ENCODE results near the gene RASD1.
"Not testable (repeated sequence)": the region's sequence is repeated elsewhere in the genome, so short reads cannot be mapped to it uniquely, and the experiment has no call there.

RASD1 gene

DNA sequence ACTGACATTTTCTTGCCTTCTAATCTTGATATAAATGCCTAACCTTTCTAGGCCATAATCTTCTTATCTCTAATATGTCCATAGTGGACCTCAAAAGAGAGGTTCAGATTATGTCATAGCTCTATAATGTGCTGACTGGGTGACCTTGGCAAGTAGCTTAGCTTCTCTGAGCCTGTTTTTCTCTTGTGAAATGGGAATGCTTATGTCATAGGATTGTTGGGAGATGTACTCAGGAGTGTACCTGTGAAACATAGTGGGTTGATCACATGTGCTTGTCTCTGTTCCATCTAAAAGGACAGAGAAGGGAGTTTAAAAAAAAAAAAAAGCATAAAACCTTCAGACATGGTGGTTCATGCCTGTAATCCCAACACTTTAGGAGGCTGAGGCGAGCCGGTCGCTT is 17.0 kb downstream of the RASD1 start:
- no peak for DNase-seq (ENCODE audit: low read depth in 4 of 4, low spot score in 1 of 4)

DNA sequence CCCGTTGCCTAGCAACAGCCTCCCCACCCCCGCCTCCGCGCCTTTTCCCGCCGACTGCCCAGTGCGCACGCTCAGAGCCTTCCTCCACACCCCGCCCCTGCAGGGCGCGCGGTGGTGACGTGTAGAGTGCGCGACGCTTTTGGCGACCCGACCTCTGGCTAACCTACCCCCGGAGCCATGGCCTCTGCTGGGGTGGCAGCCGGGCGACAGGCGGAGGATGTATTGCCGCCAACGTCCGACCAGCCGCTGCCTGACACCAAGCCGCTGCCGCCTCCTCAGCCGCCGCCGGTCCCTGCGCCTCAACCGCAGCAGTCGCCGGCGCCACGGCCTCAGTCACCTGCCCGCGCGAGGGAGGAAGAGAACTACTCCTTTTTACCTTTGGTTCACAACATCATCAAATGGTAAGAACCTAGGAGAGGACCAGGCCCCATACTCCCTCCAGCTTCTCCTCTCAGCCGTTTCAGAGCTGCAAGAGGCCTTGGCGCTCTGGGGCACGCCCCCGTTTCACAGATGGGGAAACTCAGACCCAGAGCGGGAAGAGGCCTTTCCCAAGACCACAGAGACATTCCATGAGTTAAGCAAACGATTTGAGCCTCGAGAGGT is 19.2 kb downstream of the RASD1 start, which contains the start of gene MED9:
MED9 (plus strand) TSS at position 136 of the 603 bp plus-strand sequence; CDS start at position 178, 42 bp downstream.
- DNase-seq (ENCODE audit: low read depth in 4 of 4, low spot score in 1 of 4), result peak; percentile 86 to 96 (median 92)

DNA sequence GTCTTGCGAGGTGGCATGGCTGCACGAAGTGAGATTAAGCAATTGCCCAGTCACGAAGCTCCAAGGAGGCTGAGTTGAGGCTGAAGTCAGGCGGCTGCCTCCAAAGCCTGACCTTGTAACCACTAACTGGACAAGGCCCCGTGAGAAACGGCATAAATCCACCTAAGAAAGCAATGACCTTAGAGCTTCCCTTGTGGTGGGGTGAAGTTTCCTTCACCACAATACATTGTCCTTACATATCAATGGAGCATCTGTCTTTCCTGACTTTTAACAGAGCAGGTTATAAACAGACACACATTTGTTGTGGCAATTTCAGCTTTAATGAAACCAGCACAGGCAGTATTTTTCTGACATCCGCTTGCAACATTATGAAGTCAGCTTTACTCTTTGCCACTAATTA is 21.9 kb downstream of the RASD1 start:
- no peak for DNase-seq (ENCODE audit: low read depth in 4 of 4, low spot score in 1 of 4)

DNA sequence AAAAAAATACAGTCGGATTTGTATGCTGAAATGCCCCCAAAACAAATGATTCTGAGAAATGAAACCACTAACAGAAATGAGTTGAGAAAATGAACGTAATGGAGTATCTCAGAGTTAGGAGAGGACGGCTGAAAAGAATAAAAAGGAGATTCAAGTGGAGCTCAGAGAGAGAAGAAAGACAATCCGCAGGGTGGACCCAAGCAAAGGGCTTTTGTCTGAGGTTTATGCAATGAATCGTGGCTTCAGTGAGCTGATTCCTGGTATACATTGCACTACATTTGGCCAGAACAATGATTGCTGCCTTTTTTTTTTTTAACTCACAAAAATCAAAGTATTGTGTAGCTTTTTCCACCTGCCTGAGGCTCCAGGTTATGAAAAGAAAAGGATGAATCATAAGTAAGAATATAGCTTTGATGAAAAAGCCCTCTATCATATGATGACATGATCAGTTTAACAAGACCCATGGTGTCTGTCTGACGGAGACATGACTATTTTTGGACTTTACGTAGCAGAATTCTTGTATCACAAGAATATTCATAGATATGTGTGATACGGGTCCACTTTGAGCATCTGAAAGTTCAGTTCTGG is 23.8 kb downstream of the RASD1 start:
- no peak for DNase-seq (ENCODE audit: low read depth in 4 of 4, low spot score in 1 of 4)

DNA sequence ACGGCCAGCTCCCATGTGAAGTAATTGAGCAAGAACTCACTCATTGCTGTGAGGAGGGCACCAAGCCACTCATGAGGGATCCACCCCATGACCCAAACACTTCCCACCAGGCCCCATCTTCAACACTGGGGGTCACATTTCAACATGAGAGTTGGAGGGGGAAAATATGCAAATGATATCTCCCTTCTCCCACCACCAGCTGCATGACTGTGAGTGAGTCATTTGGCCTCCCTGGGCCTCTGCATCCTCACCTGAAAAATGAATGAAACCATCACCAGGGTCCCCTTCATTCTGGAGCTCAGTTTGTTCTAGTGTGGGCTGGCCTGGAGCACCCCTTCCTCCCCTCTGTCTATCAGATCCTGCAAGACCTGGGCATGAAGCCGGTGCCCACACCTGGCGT is 26.2 kb downstream of the RASD1 start:
- no peak for DNase-seq (ENCODE audit: low read depth in 4 of 4, low spot score in 1 of 4)

DNA sequence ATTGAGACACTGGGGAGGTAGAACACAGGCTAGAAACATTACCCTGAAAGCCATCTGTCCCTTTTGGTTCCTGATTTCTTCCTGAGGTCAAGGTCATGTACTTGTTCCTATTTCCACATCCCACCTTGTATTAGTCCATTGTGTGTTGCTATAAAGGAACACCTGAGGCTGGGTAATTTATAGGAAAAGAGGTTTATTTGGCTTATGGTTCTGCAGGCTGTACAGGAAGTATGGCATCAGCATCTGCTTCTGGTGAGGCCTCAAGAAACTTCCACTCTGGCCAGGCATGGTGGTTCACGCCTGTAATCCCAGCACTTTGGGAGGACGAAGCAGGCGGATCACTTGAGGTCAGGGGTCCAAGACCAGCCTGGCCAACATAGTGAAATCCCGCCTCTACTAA is 26.8 kb downstream of the RASD1 start:
- DNase-seq (ENCODE audit: low read depth in 4 of 4, low spot score in 1 of 4), result no peak

DNA sequence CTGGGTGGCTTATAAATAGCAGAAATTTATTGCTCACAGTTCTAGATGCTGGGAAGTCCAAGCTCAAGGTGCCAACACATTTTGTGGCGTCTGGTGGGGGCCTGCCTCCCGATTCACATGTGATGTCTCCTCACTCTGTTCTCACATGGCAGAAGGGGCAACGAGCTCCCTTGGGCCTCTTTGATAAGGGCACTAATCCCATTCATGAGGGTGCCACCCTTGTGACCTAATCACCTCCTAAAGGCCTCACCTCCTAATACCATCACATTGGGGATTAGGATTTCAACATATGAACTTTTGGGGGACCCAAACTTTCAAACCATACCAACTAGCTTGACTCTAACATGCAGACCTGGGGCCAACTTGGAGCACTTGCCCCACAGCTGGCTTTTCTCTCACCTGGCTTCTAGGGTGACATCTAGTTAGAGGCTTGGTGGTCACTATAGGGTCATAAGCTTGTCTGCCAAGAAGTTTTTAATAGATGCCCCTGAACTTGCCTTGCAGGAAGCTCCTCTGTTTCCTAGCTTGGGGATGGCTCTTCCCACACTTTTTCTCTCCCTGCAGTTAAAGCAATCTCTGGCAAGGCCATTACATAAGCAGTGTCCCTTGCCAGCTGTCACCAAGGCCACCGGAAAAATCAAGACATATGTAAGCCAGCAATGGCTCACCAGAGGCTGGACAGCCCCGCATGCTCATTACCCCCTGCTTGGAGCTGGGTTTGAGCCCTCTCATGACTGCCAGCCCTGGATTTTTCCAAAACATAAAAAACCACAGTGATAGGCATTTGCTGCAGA is 27.8 kb downstream of the RASD1 start:
- no peak for DNase-seq (ENCODE audit: low read depth in 4 of 4, low spot score in 1 of 4)

DNA sequence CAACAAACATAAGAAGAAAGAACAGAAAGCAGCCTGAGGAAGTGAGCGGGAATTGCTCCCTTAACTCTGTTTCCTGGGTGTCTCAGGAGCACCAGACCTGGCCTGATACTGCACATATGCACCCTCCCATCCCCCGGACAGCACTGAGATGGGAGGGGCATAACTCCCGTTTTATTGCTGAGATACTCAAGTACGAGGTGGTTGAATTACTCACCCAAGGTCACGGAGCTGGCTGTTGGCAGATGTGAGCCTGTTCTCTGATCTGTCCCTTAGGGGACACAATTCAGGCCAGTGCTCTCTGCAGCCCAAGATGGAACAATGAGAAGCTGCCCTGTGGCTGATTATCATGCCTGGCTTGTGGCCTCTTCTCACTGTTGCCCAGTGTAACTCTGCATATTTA is 28.5 kb downstream of the RASD1 start:
- DNase-seq (ENCODE audit: low read depth in 4 of 4, low spot score in 1 of 4), result no peak

DNA sequence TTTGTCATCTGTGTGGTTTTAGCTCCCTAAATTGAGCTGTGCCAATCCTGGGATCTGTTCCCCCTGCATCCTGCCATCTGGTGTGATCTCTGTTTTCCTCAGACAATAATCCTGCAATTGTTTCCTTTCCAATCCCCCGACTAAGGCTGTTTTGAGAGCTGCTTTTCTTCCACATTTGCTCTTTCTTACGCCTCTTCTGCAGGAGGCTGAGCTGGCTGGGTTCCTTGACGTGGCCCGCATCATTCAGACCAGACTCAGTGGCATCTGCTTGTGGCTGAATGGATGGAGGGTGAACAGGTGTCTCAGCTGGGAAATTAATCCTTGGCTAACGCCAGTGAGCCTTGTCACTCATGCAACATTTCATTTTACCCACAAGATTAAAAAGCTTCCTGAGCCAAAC is 29.2 kb downstream of the RASD1 start:
- DNase-seq (ENCODE audit: low read depth in 4 of 4, low spot score in 1 of 4), result no peak

DNA sequence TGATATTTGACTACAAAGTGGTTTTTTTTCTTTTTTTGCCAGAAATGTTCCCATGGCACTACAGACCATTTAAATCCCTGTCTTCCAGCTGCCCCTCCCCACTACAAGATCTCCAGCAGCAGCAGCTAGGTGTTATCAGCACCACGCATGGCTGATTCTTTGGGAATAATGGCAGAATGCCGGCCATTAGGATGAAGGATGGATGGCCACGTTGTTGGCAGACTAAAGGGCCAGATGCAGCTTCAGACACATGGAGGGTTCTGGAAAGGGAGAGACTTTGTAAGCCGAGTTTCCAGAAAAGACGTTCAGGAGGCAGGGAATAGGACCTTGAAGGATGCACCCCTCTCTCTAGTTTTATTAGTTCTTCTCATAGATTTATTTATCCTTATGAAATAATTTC is 29.7 kb downstream of the RASD1 start:
- no peak for DNase-seq (ENCODE audit: low read depth in 4 of 4, low spot score in 1 of 4)

DNA sequence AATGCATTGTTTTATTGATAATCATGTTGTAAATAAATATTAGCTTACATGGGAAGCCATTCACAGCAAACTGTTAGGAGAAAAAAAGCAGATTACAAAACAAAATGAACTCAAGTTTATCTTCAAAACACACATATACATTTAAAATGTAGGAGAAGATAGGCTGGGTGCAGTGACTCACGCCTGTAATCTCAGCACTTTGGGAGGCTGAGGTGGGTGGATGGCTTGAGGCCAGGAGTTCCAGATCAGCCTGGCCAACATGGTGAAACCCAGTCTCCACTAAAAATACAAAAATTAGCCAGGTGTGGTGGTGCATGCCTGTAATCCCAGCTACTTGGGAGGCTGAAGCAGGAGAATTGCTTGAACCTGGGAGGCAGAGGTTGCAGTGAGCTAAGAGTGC is 30.3 kb downstream of the RASD1 start:
- not testable (repeated sequence) for DNase-seq (ENCODE audit: low read depth in 4 of 4, low spot score in 1 of 4)

DNA sequence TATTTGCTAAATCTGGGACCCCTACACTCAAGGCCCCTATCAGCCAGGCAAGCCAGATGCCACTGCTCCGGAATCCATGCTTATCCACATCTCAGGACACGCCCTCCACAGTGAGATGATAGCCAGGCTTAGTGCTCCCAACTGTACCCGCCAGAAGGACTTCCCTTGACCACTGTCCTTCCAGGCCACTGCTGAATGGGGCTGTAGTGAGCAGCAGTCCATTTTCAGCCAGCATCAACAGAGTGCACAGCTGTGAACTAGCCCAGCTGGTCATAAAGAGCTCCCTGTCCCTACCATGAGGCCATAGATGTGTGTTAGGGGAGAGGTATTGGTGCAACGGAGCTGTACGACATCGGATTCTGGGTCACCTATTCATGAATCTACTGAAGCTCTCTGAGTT is 32.4 kb downstream of the RASD1 start:
- no peak for DNase-seq (ENCODE audit: low read depth in 4 of 4, low spot score in 1 of 4)

DNA sequence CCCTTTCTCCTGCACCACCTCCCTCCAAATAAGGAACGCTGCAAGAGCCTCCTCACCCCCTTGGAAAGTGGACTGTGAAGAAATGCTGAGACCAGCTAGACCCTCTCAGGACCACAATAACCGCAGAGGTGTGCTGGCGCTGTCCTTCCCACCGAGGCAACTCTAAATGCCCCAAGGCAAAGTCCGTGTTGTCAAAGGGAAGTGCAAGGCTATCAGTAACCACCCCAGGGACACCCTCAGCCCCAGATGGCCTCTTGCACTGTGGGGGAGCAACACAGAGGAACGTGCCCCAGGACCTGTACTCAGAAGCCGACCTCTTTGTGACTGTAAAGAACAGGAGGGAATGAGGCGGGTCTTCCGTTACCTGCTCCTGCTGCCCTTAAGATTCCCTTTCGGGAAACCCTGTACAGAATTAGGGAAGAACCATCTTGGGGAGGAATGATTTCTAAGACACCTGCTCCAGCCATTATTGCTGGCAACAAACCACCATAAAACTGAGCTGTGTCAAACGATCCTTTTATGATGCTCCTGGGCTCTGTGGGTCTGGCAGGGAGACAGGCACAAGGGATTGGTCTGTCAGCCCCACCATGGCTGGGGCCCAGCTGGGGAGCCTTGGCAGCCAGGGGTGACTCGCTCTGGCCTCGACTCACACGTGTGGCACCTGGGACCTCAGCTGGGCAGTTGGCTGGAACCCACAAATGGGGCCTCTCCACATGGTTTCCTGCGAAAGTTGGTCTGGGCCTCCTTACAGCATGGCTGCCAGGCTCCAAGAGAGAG is 34.0 kb downstream of the RASD1 start:
- no peak for DNase-seq (ENCODE audit: low read depth in 4 of 4, low spot score in 1 of 4)

DNA sequence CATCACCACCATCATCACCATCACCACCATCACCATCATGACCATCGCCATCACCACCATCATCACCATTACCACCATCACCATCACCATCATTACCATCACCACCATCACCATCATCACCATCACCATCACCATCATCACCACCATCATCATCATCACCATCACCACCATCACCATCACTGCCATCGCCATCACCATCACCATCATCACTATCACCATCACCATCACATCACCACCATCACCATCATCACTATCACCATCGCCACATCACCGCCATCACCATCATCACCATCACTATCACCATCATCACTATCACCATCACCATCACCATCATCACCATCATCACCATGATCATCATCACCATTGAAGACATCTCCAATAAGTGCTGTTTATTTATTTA is 36.2 kb downstream of the RASD1 start:
- DNase-seq (ENCODE audit: low read depth in 4 of 4, low spot score in 1 of 4), result no peak

DNA sequence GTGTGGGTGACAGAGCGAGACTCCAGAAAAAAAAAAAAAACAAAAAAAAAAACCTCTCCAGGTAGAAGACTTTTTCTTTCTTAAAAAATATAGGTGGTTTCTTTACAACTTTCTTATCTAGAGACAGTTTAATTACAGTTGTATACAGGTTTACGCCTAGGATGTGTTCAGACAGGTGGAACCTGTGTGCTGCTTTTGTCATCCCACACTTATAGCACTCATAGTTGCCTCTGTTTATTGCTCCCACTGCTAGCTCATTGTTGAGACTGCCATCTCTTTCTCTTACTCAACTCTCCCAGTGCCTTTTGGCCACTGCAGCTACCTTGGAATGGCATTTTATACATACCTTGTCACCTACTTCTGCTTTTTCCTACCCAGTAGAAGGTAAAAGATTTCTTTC is 38.5 kb downstream of the RASD1 start:
- no peak for DNase-seq (ENCODE audit: low read depth in 4 of 4, low spot score in 1 of 4)

DNA sequence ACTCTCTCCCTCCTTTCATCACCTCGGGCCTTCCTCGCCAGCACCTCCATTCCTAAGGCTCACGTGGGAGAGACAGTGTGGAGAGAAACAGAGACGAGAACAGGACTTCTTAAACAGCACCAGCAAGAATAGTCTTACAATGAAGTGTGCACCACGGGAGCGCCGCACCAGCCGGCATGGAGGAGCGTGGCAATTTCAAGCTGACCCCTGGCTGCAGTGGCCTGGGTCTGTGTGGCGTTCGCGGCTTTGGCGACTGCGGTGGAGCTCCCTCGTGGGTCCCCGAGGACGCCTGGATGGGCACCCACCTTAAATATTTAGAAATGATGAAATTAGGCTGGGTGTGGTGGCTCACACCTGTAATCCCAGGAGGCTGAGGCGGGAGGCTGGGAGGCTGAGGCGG is 39.9 kb downstream of the RASD1 start:
- DNase-seq (ENCODE audit: low read depth in 4 of 4, low spot score in 1 of 4), result no peak

DNA sequence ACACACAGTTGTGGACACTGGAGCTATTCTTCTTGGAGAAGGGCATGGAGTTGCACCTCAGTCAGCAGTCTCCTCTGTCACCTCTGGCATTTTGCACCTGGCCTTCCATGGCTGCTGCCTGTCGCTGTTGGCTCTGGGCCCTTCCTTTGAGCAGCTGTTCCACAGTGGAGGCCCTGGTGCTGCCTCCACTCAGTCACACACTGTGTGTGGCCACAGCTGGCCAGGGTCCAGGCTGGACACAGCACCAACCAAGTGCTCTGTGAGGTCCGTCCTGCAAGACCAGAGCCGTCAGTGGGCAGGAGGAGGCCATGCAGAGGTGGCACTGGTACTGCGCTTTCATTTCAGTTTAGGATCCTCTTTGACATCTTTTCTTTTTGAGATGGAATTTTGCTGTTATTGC is 41.0 kb downstream of the RASD1 start:
- DNase-seq (ENCODE audit: low read depth in 4 of 4, low spot score in 1 of 4), result no peak

DNA sequence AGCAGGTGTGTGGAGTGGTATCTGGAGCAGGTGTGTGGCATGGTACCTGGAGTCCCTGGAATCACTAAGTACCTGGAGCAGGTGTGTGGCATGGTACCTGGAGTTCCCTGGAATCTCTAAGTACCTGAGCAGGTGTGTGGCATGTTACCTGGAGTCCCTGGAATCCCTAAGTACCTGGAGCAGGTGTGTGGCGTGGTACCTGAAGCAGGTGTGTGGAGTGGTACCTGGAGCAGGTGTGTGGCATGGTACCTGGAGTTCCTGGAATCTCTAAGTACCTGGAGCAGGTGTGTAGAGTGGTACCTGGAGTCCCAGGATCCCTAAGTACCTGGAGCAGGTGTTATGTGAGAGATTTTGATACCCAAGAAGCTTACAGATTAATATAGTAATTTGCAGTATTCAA is 41.5 kb downstream of the RASD1 start:
- DNase-seq (ENCODE audit: low read depth in 4 of 4, low spot score in 1 of 4), result not testable (repeated sequence)

DNA sequence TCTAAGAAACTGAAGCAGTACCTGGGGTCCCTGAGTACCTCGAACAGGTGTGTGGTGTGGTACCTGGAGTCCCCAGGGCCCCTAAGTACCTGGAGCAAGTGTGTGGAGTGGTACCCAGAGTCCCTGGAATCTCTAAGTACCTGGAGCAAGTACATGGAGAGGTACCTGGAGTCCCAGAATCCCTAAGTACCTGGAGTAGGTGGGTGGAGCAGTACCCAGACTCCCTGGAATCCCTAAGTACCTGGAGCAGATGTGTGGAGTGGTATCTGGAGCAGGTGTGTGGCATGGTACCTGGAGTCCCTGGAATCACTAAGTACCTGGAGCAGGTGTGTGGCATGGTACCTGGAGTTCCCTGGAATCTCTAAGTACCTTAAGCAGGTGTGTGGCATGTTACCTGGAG is 41.9 kb downstream of the RASD1 start:
- no peak for DNase-seq (ENCODE audit: low read depth in 4 of 4, low spot score in 1 of 4)

DNA sequence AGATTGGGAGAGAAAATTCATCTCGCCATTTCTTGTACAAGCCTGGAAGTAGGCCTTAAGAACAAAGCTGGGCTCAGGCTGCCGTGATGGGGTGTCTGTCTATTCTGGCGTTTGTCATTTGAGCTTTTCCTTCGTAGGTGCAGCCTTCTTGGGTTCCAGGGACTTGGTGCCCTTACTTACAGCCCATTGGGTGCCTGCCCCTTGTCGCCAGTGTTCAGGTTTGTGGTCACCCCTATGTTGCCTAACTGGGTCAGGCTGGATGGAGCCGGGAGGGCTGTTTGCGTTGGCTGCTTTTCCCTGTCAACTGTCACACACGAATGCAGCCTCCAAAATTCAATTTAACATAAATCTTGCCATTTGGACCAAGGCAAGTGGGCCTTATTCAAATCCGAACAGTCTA is 43.1 kb downstream of the RASD1 start:
- no peak for DNase-seq (ENCODE audit: low read depth in 4 of 4, low spot score in 1 of 4)

DNA sequence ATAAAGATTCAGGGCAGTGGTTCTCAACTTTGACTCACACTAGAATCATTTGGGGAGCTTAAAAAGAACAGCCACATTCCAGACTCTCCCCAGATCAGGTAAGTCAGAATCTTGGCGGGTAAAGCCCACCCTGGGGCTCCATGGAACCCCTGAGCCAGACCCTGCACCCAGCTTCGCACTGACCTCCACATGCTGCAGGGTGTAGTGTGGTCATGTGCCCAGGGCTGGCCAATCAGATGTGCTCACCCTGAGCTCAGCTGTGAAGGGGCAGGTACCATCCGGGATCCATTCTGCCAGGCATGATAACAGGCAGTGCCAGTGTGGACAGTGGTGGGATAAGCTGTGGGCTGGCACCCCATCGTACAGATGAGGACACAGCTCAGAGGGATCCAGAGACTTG is 47.5 kb downstream of the RASD1 start:
- DNase-seq (ENCODE audit: low read depth in 4 of 4, low spot score in 1 of 4), result no peak

DNA sequence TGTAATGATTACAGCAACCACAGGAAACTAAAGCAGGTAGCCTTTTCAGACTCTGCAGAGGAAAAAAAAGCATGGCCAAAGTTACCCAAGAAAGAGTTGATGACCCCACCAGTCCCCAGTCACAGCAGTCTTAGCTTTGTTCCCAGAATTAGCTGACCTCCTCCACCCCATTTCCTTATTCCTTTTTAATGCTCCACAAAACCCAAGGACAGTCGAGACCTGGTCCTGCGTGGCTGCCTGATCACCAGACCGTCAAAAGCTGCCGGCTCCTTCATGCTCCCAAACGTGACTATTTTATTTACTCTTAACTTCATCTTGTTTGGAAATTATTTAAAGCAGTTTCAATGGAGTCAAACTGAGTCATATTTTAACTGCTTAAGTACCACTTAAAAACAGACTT is 48.1 kb downstream of the RASD1 start:
- DNase-seq (ENCODE audit: low read depth in 4 of 4, low spot score in 1 of 4), result no peak
